Gastroesophageal sphincter (tissue), 4 donors: Measurements from ENCODE around the gene PAM. TPM values are rescaled to one million over a fixed set of nuclear protein-coding genes. Genes with fewer than 3 reads are reported as not detected.

ENCODE experiments used
- ATAC-seq: fragments of 150-250 bp; one replicate; pipeline ENCODE4 v1.9.1; 2016; ENCODE audit warnings: mild to moderate bottlenecking, moderate library complexity
- H3K27ac ChIP-seq, 4 donors: fragments of 200-600 bp; sonication (generic) in 3 of 4; 1 replicate in 3 of 4; 2 replicates in 1 of 4; pipeline ENCODE4 v1.5.1; 2016 to 2019
- H3K27me3 ChIP-seq: fragments of 200-600 bp; sonication (generic); one replicate; pipeline ENCODE4 v1.5.1; 2019
- H3K36me3 ChIP-seq, 2 donors: fragments of 200-600 bp; sonication (generic); one replicate each; pipeline ENCODE4 v1.5.1; 2019; ENCODE audit warnings: control low read depth in 1 of 2
- H3K4me1 ChIP-seq, 3 donors: fragments of 200-600 bp; sonication (generic); 1 replicate in 2 of 3; 2 replicates in 1 of 3; pipeline ENCODE4 v1.5.1; 2016 to 2019; ENCODE audit warnings: control low read depth in 2 of 3
- H3K4me3 ChIP-seq, 2 donors: fragments of 200-600 bp; sonication (generic); one replicate each; pipeline ENCODE4 v1.5.1; 2019; ENCODE audit warnings: mild to moderate bottlenecking in 1 of 2, moderate library complexity in 1 of 2
- H3K9me3 ChIP-seq, 3 donors: fragments of 200-600 bp; sonication (generic); one replicate each; pipeline ENCODE4 v1.5.1; 2017 to 2019; ENCODE audit warnings: control low read depth in 2 of 3
- EP300 ChIP-seq: sonication (generic); formaldehyde crosslinking; IDR thresholded peaks from one replicate; pipeline ENCODE4 v1.6.1; 2017; ENCODE audit warnings: antibody characterized with exemption, mild to moderate bottlenecking
- POLR2A ChIP-seq, 2 donors: fragments of 450-650 bp; IDR thresholded peaks; one replicate each; pipeline ENCODE4 v1.6.1; 2017; ENCODE audit warnings: antibody characterized with exemption in 2 of 2, mild to moderate bottlenecking in 2 of 2, moderate library complexity in 1 of 2
- POLR2AphosphoS5 ChIP-seq: sonication (generic); formaldehyde crosslinking; IDR thresholded peaks from one replicate; pipeline ENCODE4 v1.6.1; 2017; ENCODE audit warnings: antibody characterized with exemption
- WGBS, 2 donors: methylation state at CpG; one replicate each; pipeline ENCODE4 v1.1.5; 2018; ENCODE audit warnings: low coverage in 1 of 2; 5-methylcytosine and 5-hydroxymethylcytosine counted together
- total RNA-seq, 4 donors: library from RNA; depleted of rRNA; stranded (reverse); fragments of >200 nt; gene quantifications; one replicate each; pipeline ENCODE4 v1.1.0, GENCODE V29; 2016
- TF ChIP-seq, protein P1 (sequence below), 4 experiments: fragments of 200-600 bp in 2 of 4; fragments of 450-650 bp in 2 of 4; sonication (generic) in 1 of 4; IDR thresholded peaks; one replicate each; pipeline ENCODE4 v1.5.1; 2017 to 2019; ENCODE audit warnings: antibody characterized with exemption in 4 of 4, mild to moderate bottlenecking in 2 of 4, moderate library complexity in 2 of 4

PAM gene
- total RNA-seq, 4 donors from 2014 or later: 247 to 404 (median 311) TPM

DNA sequence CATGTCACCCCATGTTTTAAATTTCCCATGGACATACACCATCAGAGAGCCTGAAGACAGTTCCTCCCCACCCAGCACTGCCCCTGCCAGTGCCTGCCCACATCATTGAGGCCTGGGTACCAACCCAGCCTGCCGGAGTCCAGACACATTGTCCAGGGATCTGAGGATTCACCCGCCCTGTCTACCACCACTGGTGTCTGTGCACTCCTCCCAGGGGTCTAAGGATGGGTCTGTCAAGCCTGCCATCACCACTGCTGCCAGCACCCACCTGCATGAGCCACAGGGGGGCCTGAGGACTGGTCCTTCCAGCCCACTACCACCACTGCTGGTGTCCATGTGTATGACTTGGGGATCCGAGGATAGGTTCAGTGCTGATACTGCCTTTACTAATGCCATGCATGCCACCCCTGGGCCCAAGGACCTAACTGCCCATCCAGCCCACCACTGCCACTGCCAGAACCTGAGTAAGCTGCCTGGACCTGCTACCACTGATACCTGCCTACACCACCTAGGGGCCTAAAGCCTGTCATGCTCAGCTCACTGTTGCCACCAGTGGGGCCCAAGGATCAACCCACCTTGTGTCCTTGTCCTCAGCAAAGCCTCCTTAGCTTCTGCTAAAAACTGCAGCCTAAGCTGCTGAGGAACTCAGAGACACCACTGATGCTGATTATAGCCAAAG lies 227.0 kb downstream of the PAM start:
- no peaks in the 10 kb centered on the region for H3K9me3 ChIP-seq
- no peaks in the 10 kb centered on the region for H3K4me1 ChIP-seq
- no peak for ATAC-seq
- H3K36me3 ChIP-seq: peaks cover 0 to 18% of the 10 kb centered on the region in 2 donors
- TF ChIP-seq POLR2A (IDR thresholded peaks at IDR 0.05): no peak
- no CpG with 5 or more reads among the region's 3 CpGs for WGBS, 2 donors
- no peak overlapping the region for H3K4me3 ChIP-seq
- no peak overlapping the region for H3K27ac ChIP-seq
- no peaks in the 10 kb centered on the region for H3K27me3 ChIP-seq

DNA sequence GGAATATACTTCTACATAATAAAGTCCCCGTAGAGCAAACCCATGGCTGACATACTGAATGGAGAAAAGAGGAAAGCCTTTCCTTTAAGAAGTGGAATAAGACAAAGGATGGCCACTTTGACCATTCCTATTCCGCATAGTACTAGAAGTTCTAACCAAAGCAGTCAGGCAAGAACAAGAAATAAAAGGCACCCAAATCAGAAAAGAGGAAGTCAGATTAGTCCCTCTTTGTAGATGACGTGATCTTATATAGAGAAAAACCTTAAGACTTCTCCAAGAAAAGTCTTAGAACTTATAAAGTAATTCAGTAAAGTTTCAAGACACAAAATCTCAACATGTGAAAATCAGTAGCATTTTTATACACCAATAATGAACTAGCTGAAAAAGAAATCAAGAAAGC lies 231.0 kb downstream of the PAM start:
- TF ChIP-seq EP300: no peak
- TF ChIP-seq, protein P1, sequence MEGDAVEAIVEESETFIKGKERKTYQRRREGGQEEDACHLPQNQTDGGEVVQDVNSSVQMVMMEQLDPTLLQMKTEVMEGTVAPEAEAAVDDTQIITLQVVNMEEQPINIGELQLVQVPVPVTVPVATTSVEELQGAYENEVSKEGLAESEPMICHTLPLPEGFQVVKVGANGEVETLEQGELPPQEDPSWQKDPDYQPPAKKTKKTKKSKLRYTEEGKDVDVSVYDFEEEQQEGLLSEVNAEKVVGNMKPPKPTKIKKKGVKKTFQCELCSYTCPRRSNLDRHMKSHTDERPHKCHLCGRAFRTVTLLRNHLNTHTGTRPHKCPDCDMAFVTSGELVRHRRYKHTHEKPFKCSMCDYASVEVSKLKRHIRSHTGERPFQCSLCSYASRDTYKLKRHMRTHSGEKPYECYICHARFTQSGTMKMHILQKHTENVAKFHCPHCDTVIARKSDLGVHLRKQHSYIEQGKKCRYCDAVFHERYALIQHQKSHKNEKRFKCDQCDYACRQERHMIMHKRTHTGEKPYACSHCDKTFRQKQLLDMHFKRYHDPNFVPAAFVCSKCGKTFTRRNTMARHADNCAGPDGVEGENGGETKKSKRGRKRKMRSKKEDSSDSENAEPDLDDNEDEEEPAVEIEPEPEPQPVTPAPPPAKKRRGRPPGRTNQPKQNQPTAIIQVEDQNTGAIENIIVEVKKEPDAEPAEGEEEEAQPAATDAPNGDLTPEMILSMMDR (IDR thresholded peaks at IDR 0.05): no peak
- no peak for TF ChIP-seq POLR2A (IDR thresholded peaks at IDR 0.05)
- no peak for TF ChIP-seq POLR2AphosphoS5
- 94 to 98% methylated on average over 2 to 3 of the region's 3 CpGs for WGBS, 2 donors
- Histone ChIP-seq H3K4me3 (no peak overlapping the region), H3K9me3 (no peaks in the 10 kb centered on the region), H3K27ac (no peak overlapping the region), H3K36me3 (peaks cover 0 to 12% of the 10 kb centered on the region in 2 donors), H3K27me3 (no peaks in the 10 kb centered on the region), H3K4me1 (no peaks in the 10 kb centered on the region)
- ATAC-seq: no peak

DNA sequence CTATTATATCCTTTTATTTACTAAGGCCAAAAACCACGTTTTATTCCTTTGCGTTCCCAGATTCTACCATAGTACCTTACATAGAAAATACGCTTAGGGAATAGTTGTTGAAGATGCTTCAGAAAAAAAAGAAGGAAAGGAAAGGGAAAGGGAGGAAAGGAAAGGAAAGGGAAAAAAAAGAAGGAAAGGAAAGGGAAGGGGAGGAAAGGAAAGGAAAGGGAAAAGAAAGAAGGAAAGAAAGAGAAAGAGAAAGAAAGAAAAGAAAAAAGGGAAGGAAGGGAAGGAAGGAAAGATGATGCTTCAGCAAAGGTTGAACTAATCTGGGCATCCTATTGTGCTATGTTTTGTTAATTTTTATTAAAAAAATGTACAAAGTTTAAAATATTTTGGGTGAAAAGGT lies 233.4 kb downstream of the PAM start:
- H3K9me3 ChIP-seq: no peaks in the 10 kb centered on the region
- no peaks in the 10 kb centered on the region for H3K36me3 ChIP-seq
- H3K27me3 ChIP-seq: no peaks in the 10 kb centered on the region
- no peaks in the 10 kb centered on the region for H3K4me1 ChIP-seq
- H3K27ac ChIP-seq: no peak overlapping the region
- TF ChIP-seq, protein P1 (IDR thresholded peaks at IDR 0.05): no peak
- no peak for TF ChIP-seq EP300
- TF ChIP-seq POLR2AphosphoS5: no peak
- no peak for TF ChIP-seq POLR2A (IDR thresholded peaks at IDR 0.05)
- no peak for ATAC-seq
- H3K4me3 ChIP-seq: no peak overlapping the region
- 60 to 66% methylated on average over 1 to 3 of the region's 3 CpGs for WGBS, 2 donors

DNA sequence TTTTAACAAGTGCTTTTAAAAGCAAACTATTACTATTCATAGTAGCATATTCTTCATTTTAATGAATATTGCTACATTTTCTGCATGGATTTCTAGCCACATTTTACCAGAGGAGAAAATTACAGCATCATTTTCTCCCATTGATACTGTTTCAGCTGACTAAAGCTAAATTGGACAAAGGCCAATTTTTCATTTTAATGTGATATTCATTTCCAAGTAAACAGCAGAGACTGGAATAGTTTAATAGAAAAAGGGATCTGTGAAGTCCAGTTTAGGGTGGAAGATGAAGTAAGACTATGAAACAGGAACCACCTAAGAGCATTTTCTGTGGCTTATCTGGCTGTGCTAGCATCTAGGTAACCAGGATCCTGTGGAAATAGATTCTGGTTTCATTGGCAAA lies 236.7 kb downstream of the PAM start:
- Histone ChIP-seq H3K9me3 (no peaks in the 10 kb centered on the region), H3K27me3 (no peaks in the 10 kb centered on the region), H3K4me3 (no peak overlapping the region), H3K36me3 (peaks cover 0 to 6% of the 10 kb centered on the region in 2 donors), H3K4me1 (no peaks in the 10 kb centered on the region), H3K27ac (no peak overlapping the region)
- ATAC-seq: no peak
- TF ChIP-seq POLR2A (IDR thresholded peaks at IDR 0.05): no peak
- no peak for TF ChIP-seq EP300
- no peak for TF ChIP-seq POLR2AphosphoS5
- TF ChIP-seq, protein P1 (IDR thresholded peaks at IDR 0.05): no peak

DNA sequence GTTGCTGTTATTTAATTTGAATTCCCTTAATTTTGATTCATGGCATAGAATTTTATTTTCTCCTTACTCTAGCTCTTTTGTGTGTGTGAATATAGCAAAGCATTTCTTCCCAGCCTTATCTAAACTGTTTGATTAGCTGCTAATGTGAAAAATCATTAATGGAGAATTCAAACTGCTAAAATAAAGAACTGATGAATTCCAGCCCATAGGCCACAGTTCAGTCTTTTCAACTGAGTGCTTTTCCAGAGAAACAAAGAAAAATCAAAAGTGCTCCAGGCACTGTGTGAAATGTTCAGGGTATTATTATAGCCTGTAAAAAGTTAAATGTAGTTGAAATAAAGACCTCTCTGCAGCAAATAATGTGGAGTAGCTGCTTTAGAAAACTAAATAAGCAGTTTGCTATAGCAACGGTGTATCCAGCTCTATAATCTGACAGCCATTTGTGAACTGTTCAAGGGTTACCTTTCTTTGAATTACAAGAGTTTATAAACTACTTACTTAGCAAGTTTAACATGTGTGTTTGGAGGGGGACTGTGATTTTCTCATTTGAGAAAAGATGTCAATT lies 241.0 kb downstream of the PAM start:
- no peak overlapping the region for H3K4me3 ChIP-seq
- no peak overlapping the region for H3K27ac ChIP-seq
- H3K4me1 ChIP-seq: no peaks in the 10 kb centered on the region
- no peaks in the 10 kb centered on the region for H3K9me3 ChIP-seq
- no peak for ATAC-seq
- TF ChIP-seq POLR2A (IDR thresholded peaks at IDR 0.05): no peak
- no peak for TF ChIP-seq POLR2AphosphoS5
- TF ChIP-seq, protein P1 (IDR thresholded peaks at IDR 0.05): no peak
- no peak for TF ChIP-seq EP300
- H3K36me3 ChIP-seq: peaks cover 0 to 21% of the 10 kb centered on the region in 2 donors
- 75 to 77% methylated on average over 1 of the region's 1 CpG for WGBS, 2 donors
- no peaks in the 10 kb centered on the region for H3K27me3 ChIP-seq
